ENCODE results near the gene SCN1A. TPM values are rescaled to one million over a fixed set of nuclear protein-coding genes. Genes with fewer than 3 reads are reported as not detected.
"Not testable (repeated sequence)": the region's sequence is repeated elsewhere in the genome, so short reads cannot be mapped to it uniquely, and the experiment has no call there.

The SCN1A gene
- total and polyA plus RNA-seq, 2 donors (not counting 3 experiments of a cell fraction or from before 2014, with no cell fraction given) = not detected

- intact Hi-C loops (cut with micrococcal nuclease) (no loop called here), dilution Hi-C loops (cut with MboI; ENCODE audit: extremely low pct_ligation_motif_present, low sequenced_read_pairs) (no loop called here)
- no peaks in the 10 kb centered on the region for H3K9me3 ChIP-seq (replicated peaks; ENCODE audit: control insufficient read depth, insufficient read depth, low read length)
- FAIRE-seq (no peak), DNase-seq (ENCODE audit: low read depth, low spot score) (no peak)
- no peaks in the 10 kb centered on the region for H3K27me3 ChIP-seq (ENCODE audit: control insufficient read depth in 2 of 2, insufficient read depth in 2 of 2, low read length in 2 of 2)
- ChIA-PET CTCF (no interaction called here), POLR2A (no interaction called here)
- H3K4me1 ChIP-seq (ENCODE audit: control insufficient read depth, extremely low read depth, insufficient read depth, low read length) = no peaks in the 10 kb centered on the region
- no peaks in the 10 kb centered on the region for H3K36me3 ChIP-seq (ENCODE audit: control insufficient read depth in 2 of 2, extremely low read depth in 1 of 2, insufficient read depth in 2 of 2, low read length in 2 of 2)
- no peak overlapping the region for H3K4me2 ChIP-seq (ENCODE audit: insufficient read depth, low read length)
- no peak overlapping the region for H3K4me3 ChIP-seq (replicated peaks in 1 of 3; ENCODE audit: insufficient read depth in 1 of 3, low read depth in 1 of 3, low read length in 3 of 3)
- no peaks in the 10 kb centered on the region for H4K20me1 ChIP-seq (replicated peaks; ENCODE audit: control insufficient read depth, extremely low read depth, insufficient read depth, low read length)
- H3K9ac ChIP-seq (replicated peaks; ENCODE audit: extremely low read depth, insufficient read depth, low read length) = no peak overlapping the region
- TF ChIP-seq JUN (IDR thresholded peaks at IDR 0.05; ENCODE audit: borderline replicate concordance, insufficient read depth, insufficient read length, low read depth) = no peak
- TF ChIP-seq, protein P1, sequence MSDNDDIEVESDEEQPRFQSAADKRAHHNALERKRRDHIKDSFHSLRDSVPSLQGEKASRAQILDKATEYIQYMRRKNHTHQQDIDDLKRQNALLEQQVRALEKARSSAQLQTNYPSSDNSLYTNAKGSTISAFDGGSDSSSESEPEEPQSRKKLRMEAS (IDR thresholded peaks at IDR 0.05; ENCODE audit: insufficient read depth, insufficient read length) = no peak
- TF ChIP-seq POLR2A (IDR thresholded peaks at IDR 0.05; ENCODE audit: low read depth, low read length) = no peak
- TF ChIP-seq GATA2 (IDR thresholded peaks at IDR 0.05; ENCODE audit: insufficient read depth, insufficient read length, low read depth, low read length) = no peak
- no peak for TF ChIP-seq MYC (IDR thresholded peaks at IDR 0.05; ENCODE audit: low read depth, low read length)
- no peak for TF ChIP-seq CTCF (IDR thresholded peaks at IDR 0.05; ENCODE audit: extremely low read depth in 1 of 2, insufficient read depth in 1 of 2, low read depth in 1 of 2, low read length in 2 of 2)
- TF ChIP-seq EZH2 (IDR thresholded peaks at IDR 0.05; ENCODE audit: borderline replicate concordance, low read depth, low read length, severe bottlenecking) = no peak
- no peak for TF ChIP-seq FOS (IDR thresholded peaks at IDR 0.05; ENCODE audit: borderline replicate concordance, insufficient read depth, low read length)
- TF ChIP-seq POLR2AphosphoS5 (IDR thresholded peaks at IDR 0.05; ENCODE audit: insufficient read depth, low read depth, low read length) = no peak
- H3K27ac ChIP-seq (ENCODE audit: insufficient read depth, low read depth, low read length) = no peak overlapping the region
- BruUV-seq (replicated peaks) = no TSS peak
- no peaks in the 10 kb centered on the region for H3K9me1 ChIP-seq (replicated peaks; ENCODE audit: control insufficient read depth, extremely low read depth, insufficient read depth, low read length)
- no peaks in the 10 kb centered on the region for H3K79me2 ChIP-seq (ENCODE audit: control insufficient read depth, insufficient read depth, low read length)
- H2AFZ ChIP-seq (ENCODE audit: low read depth, low read length) = no peak overlapping the region
Measured at GRCh38 chr2:165985120-165985519, 142.7 kb downstream of the SCN1A start.

DNA sequence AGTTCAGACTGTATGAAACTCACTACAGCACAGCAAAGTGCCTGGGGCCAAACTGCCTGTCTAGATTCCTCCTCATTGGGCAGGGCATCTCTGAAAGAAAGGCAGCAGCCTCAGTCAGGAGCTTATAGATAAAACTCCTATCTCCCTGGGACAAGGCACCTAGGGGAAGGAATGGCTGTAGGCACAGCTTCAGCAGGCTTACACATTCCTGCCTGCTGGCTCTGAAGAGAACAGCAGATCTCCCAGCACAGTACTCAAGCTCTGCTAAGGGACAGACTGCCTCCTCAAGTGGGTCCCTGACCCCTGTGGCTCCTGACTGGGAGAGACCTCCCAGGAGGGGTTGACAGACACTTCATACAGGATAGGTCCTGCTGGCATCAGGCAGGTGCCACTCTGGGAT lies 155.7 kb downstream of the SCN1A start:
- FAIRE-seq; BruUV-seq (replicated peaks); H4K20me1 ChIP-seq (replicated peaks; ENCODE audit: control insufficient read depth, extremely low read depth, insufficient read depth, low read length); H3K27ac ChIP-seq (ENCODE audit: insufficient read depth, low read depth, low read length); H3K4me1 ChIP-seq (ENCODE audit: control insufficient read depth, extremely low read depth, insufficient read depth, low read length); H3K79me2 ChIP-seq (ENCODE audit: control insufficient read depth, insufficient read depth, low read length); H3K9me1 ChIP-seq (replicated peaks; ENCODE audit: control insufficient read depth, extremely low read depth, insufficient read depth, low read length); H3K27me3 ChIP-seq (ENCODE audit: control insufficient read depth in 2 of 2, insufficient read depth in 2 of 2, low read length in 2 of 2); DNase-seq (ENCODE audit: low read depth, low spot score); dilution Hi-C loops (cut with MboI; ENCODE audit: extremely low pct_ligation_motif_present, low sequenced_read_pairs); H2AFZ ChIP-seq (ENCODE audit: low read depth, low read length); H3K9ac ChIP-seq (replicated peaks; ENCODE audit: extremely low read depth, insufficient read depth, low read length); H3K4me2 ChIP-seq (ENCODE audit: insufficient read depth, low read length); H3K4me3 ChIP-seq (replicated peaks in 1 of 3; ENCODE audit: insufficient read depth in 1 of 3, low read depth in 1 of 3, low read length in 3 of 3); H3K36me3 ChIP-seq (ENCODE audit: control insufficient read depth in 2 of 2, extremely low read depth in 1 of 2, insufficient read depth in 2 of 2, low read length in 2 of 2); H3K9me3 ChIP-seq (replicated peaks; ENCODE audit: control insufficient read depth, insufficient read depth, low read length); intact Hi-C loops (cut with micrococcal nuclease): not testable (repeated sequence)
- POLR2A ChIA-PET = interaction anchor here (0.6 kb wide), 1 partner anchor 146 kb away, joined by 4 read pairs; no protein-coding TSS in a partner anchor
- CTCF ChIA-PET = interaction anchor here (5.6 kb wide), 1 partner anchor 156 kb away, joined by 35 read pairs; the partner anchor contains the start of gene SCN1A

All from endothelial cell of umbilical vein (primary cell).